CD4-positive, alpha-beta T cell (primary cell): ENCODE results near the gene LHFPL6. TPM values are rescaled to one million over a fixed set of nuclear protein-coding genes. Genes with fewer than 3 reads are reported as not detected.

ENCODE experiments used
- ATAC-seq: fragments of 200-7000 bp; cut with Tn5 transposase; one replicate; pipeline ENCODE4 v1.10.0; 2022; ENCODE audit warnings: mild to moderate bottlenecking; ENCODE audit not compliant: poor library complexity
- CTCF ChIA-PET: fragments of 350-600 bp; sonication (Branson Sonifier 250); formaldehyde crosslinking; loops from one replicate; lab custom pipeline; 2021; ENCODE audit warnings: antibody characterized with exemption, inconsistent platforms; lab: Charles Lee
- POLR2A ChIA-PET: fragments of 350-600 bp; sonication (Branson Sonifier 250); formaldehyde crosslinking; loops from one replicate; lab custom pipeline; 2021; ENCODE audit warnings: antibody characterized with exemption, inconsistent platforms; lab: Charles Lee
- DNase-seq, 14 experiments: peaks; one replicate each; pipeline ENCODE4 v3.0.0-alpha.2; 2013 to 2020; ENCODE audit warnings: mixed read lengths in 2 of 14
- H3K27ac ChIP-seq, 2 donors: one replicate each; pipeline versions ENCODE4 v1.5.1 to v1.7.0; 2013; ENCODE audit warnings: low read length in 2 of 2, low read depth in 1 of 2, mild to moderate bottlenecking in 1 of 2
- H3K27me3 ChIP-seq, 2 experiments: 1 replicate in 1 of 2; 2 replicates in 1 of 2; pipeline versions ENCODE4 v1.6.1 to v1.7.0; 2013; ENCODE audit warnings: low read length in 2 of 2, control low read depth in 1 of 2, mild to moderate bottlenecking in 1 of 2, moderate library complexity in 1 of 2; ENCODE audit not compliant: insufficient read depth in 2 of 2, control insufficient read depth in 1 of 2
- H3K36me3 ChIP-seq: one replicate; pipeline ENCODE4 v1.6.1; 2013; ENCODE audit warnings: low read length, control low read depth; ENCODE audit not compliant: insufficient read depth
- H3K4me1 ChIP-seq: one replicate; pipeline ENCODE4 v1.6.1; 2013; ENCODE audit warnings: low read length, control low read depth; ENCODE audit not compliant: insufficient read depth
- H3K4me3 ChIP-seq: one replicate; pipeline ENCODE4 v1.5.1; 2013; ENCODE audit warnings: mild to moderate bottlenecking, low read length, moderate library complexity
- H3K9me3 ChIP-seq, 2 experiments: 1 replicate in 1 of 2; 2 replicates in 1 of 2; pipeline versions ENCODE4 v1.6.1 to v1.7.0; 2013; ENCODE audit warnings: low read length in 2 of 2, mild to moderate bottlenecking in 2 of 2, control low read depth in 1 of 2, moderate library complexity in 1 of 2; ENCODE audit not compliant: control insufficient read depth in 1 of 2, insufficient read depth in 1 of 2
- H3K27ac Mint-ChIP-seq: one replicate; pipeline ENCODE4 v1.8.0; 2020; ENCODE audit warnings: mixed read lengths
- H3K27me3 Mint-ChIP-seq: one replicate; pipeline ENCODE4 v1.8.0; 2021; ENCODE audit warnings: mixed read lengths
- H3K36me3 Mint-ChIP-seq: one replicate; pipeline ENCODE4 v1.8.0; 2021; ENCODE audit warnings: low read depth, mixed read lengths
- H3K4me1 Mint-ChIP-seq: one replicate; pipeline ENCODE4 v1.8.0; 2021; ENCODE audit warnings: low read depth, mixed read lengths
- H3K4me3 Mint-ChIP-seq: one replicate; pipeline ENCODE4 v1.8.0; 2020; ENCODE audit warnings: mild to moderate bottlenecking, mixed read lengths
- H3K9me3 Mint-ChIP-seq: one replicate; pipeline ENCODE4 v1.8.0; 2020; ENCODE audit warnings: mixed read lengths
- intact Hi-C, 2 experiments: fragments of 100-400 bp; cut with DNase I in 1 of 2; cut with micrococcal nuclease in 1 of 2; formaldehyde crosslinking; loops; one replicate each; pipeline versions ENCODE4 v1.15.1 to v1.9.0; 2023 to 2025; cut with DNase I, micrococcal nuclease
- total RNA-seq, 174 experiments: library from RNA in 2 of 174; stranded (reverse) in 2 of 174; gene quantifications; one replicate each; pipeline ENCODE4 v1.2.3 and lab custom pipeline; 2021 to 2026
- TF ChIP-seq, protein P1 (sequence below): fragments of 200-600 bp; IDR thresholded peaks from one replicate; pipeline ENCODE4 v1.8.0; 2022; ENCODE audit warnings: antibody characterized with exemption, mild to moderate bottlenecking

Gene LHFPL6
- total RNA-seq, 2 experiments from 2014 or later = not detected

DNA sequence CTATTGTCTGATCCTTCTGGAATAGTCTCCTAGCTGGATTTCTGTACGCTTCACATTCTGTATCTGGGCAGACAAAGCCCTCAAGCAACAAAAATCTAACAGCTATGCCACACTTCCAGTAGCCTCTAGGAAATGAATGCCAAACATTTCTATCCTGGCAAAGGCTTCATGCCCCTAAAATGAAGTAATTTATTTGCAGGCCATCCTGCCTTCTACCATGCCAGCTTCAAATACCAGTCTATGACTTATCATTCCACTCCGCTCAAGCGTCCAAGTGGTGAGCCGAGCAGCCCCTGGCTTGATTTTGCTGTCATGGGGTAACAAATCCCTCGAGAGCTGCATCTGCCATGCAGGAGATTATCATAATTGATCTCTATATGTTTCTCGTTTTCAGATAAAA lies 86.9 kb downstream of the LHFPL6 start:
- ChIA-PET POLR2A (no interaction called here), CTCF (no interaction called here)
- no peaks in the 10 kb centered on the region for H3K36me3 ChIP-seq
- Mint-ChIP-seq H3K4me3 (no peak overlapping the region), H3K27ac (no peak overlapping the region), H3K27me3 (peaks cover 13% of the 10 kb centered on the region), H3K4me1 (no peaks in the 10 kb centered on the region), H3K9me3 (no peaks in the 10 kb centered on the region), H3K36me3 (no peaks in the 10 kb centered on the region)
- H3K4me1 ChIP-seq = no peaks in the 10 kb centered on the region
- TF ChIP-seq, protein P1, sequence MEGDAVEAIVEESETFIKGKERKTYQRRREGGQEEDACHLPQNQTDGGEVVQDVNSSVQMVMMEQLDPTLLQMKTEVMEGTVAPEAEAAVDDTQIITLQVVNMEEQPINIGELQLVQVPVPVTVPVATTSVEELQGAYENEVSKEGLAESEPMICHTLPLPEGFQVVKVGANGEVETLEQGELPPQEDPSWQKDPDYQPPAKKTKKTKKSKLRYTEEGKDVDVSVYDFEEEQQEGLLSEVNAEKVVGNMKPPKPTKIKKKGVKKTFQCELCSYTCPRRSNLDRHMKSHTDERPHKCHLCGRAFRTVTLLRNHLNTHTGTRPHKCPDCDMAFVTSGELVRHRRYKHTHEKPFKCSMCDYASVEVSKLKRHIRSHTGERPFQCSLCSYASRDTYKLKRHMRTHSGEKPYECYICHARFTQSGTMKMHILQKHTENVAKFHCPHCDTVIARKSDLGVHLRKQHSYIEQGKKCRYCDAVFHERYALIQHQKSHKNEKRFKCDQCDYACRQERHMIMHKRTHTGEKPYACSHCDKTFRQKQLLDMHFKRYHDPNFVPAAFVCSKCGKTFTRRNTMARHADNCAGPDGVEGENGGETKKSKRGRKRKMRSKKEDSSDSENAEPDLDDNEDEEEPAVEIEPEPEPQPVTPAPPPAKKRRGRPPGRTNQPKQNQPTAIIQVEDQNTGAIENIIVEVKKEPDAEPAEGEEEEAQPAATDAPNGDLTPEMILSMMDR = no peak
- no peak for ATAC-seq
- no peak for DNase-seq
- H3K9me3 ChIP-seq = no peaks in the 10 kb centered on the region
- H3K4me3 ChIP-seq = no peak overlapping the region
- no peak overlapping the region for H3K27ac ChIP-seq
- intact Hi-C loops = no loop called here
- no peaks in the 10 kb centered on the region for H3K27me3 ChIP-seq

DNA sequence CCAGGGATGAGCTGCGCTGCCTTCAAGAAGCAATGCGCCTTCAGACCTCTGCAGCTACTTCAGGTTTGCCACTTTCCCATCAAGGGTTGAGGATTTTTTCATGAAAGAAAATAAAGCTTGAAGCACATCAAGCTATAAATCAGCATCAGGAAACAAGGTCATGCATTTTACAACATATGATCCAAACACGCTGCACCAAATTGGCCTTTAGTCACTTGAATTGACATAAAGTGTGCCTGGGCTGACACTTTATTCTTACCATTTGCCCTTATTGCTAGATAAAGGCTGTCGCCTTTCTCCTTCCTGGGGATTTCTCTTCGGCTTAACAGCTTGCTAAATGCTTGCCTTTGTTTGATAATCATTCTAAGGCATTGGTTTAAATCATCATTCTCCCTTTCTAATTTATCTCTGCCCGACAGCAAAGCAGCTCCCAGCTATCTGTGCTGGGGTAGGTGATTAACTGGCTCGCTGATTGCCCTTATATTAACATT lies 87.7 kb downstream of the LHFPL6 start:
- Histone ChIP-seq H3K4me3 (no peak overlapping the region), H3K27ac (no peak overlapping the region), H3K9me3 (no peaks in the 10 kb centered on the region), H3K36me3 (no peaks in the 10 kb centered on the region), H3K4me1 (no peaks in the 10 kb centered on the region), H3K27me3 (no peaks in the 10 kb centered on the region)
- DNase-seq = no peak
- Mint-ChIP-seq H3K27ac (no peak overlapping the region), H3K4me3 (no peak overlapping the region), H3K36me3 (no peaks in the 10 kb centered on the region), H3K27me3 (peaks cover 17% of the 10 kb centered on the region), H3K4me1 (no peaks in the 10 kb centered on the region), H3K9me3 (no peaks in the 10 kb centered on the region)
- CTCF ChIA-PET = no interaction called here
- intact Hi-C loops = no loop called here
- POLR2A ChIA-PET = no interaction called here
- no peak for ATAC-seq
- TF ChIP-seq, protein P1 = no peak

DNA sequence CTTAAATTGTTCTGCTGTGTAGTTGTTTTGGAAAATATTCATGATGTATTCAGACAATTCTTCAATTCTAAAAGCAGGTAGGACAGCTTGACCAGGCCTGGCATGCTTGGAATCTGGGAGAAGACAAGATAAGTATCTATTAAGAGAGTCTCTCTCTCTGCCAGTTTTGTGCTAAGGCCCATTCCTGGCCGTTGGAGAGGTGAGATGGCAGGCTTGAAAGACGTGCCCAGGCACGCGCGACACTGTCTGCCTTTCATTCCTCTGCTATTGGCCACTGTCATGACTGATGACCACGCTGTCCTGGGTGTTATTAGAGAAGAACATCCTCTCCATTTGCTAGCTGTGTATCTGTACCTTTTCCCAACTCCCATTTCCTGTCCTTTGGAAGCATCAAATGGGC lies 90.3 kb downstream of the LHFPL6 start:
- H3K4me1 Mint-ChIP-seq = no peaks in the 10 kb centered on the region
- no peak overlapping the region for H3K4me3 ChIP-seq
- no peak overlapping the region for H3K27ac Mint-ChIP-seq
- ChIA-PET POLR2A (no interaction called here), CTCF (no interaction called here)
- ATAC-seq (no peak), DNase-seq (no peak)
- TF ChIP-seq, protein P1 = no peak
- no peaks in the 10 kb centered on the region for H3K36me3 Mint-ChIP-seq
- peaks cover 22% of the 10 kb centered on the region for H3K27me3 Mint-ChIP-seq
- intact Hi-C loops = no loop called here
- no peaks in the 10 kb centered on the region for H3K36me3 ChIP-seq
- no peaks in the 10 kb centered on the region for H3K4me1 ChIP-seq
- no peaks in the 10 kb centered on the region for H3K9me3 Mint-ChIP-seq
- H3K4me3 Mint-ChIP-seq = no peak overlapping the region
- H3K9me3 ChIP-seq = no peaks in the 10 kb centered on the region
- H3K27ac ChIP-seq = no peak overlapping the region
- no peaks in the 10 kb centered on the region for H3K27me3 ChIP-seq
